IPS-18c (cell line): ENCODE results near the gene TMEM126B.
"Not testable (repeated sequence)": the region's sequence is repeated elsewhere in the genome, so short reads cannot be mapped to it uniquely, and the experiment has no call there.

Experiments
- H3K4me3 ChIP-seq: 2 replicates; pipeline ENCODE4 v1.7.0; 2013; ENCODE audit warnings: low read depth, mild to moderate bottlenecking, low read length, moderate library complexity; ENCODE audit not compliant: insufficient read depth
- H3K9me3 ChIP-seq: one replicate; pipeline ENCODE4 v1.6.1; 2013; ENCODE audit warnings: mild to moderate bottlenecking, low read length, moderate library complexity; ENCODE audit not compliant: control insufficient read depth, insufficient read depth

The TMEM126B gene

DNA sequence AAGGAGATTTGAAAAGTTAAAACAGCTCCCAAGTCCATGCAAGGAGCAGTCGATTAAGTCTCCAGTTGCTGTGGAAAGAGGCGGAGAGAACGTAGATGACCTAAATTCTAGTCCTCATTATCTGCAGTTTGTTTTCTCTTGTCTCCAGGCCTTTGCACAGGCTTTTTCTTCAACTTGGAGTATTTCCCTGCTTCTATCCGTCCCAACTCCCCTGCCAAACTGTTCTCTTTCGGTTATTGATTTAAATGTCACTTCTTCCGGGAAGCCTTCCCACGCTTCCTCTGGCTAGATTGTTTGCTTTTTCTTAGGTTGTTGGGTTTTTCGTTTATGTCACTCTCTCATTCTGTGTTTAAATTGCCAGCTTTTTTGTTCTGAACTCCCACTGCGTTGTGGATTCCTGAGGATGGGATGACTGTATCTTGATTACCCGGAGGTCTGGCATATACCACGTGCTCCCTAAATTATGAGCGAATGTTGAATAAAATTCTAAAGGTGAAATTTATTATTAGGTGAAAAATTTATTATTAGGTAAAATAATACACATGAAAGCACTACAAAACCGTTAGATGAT lies 463 bp downstream of the TMEM126B start:
- H3K4me3 ChIP-seq: peak overlapping the region; percentile 82
- no peaks in the 10 kb centered on the region for H3K9me3 ChIP-seq

DNA sequence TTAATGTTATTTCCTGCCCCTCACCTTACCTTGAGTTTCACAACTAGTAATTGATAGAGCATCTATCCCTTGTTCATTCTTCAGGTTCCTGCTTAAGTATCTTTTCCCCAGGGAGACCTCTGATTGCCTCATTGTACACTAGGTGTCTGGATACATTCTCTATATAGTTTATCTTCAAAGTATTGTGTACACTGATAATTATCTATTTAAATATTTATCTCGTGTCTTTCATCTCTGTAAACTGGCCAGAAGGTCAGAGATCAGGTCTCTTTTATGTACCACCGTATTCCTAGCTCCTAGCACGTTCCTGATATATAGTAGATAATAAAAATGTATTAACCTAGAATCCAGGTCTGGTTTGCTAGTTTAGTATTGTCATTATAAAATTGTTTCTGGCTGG lies 6.4 kb downstream of the TMEM126B start:
- no peaks in the 10 kb centered on the region for H3K9me3 ChIP-seq
- no peak overlapping the region for H3K4me3 ChIP-seq

DNA sequence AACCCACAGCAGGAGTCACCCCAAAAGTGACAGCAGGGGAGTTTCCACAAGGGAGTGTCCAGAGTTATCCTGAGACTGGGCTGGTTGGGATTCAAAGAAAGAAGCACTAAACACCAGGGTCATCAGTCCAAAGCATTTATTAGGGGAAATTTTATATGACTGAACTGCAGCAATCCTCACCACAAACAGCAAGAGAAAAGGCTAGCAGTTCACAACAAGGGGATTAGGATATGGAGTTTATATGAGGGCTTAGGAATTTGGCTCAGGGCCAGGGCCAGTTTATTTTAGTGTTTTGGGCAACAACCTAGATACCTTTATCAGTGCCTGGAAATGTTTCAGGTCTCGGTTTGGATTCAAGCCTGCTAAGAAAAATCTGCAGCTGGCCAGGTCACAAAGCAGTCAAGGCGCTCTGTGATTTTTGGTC lies 14.8 kb downstream of the TMEM126B start:
- H3K9me3 ChIP-seq: no peaks in the 10 kb centered on the region
- no peak overlapping the region for H3K4me3 ChIP-seq

DNA sequence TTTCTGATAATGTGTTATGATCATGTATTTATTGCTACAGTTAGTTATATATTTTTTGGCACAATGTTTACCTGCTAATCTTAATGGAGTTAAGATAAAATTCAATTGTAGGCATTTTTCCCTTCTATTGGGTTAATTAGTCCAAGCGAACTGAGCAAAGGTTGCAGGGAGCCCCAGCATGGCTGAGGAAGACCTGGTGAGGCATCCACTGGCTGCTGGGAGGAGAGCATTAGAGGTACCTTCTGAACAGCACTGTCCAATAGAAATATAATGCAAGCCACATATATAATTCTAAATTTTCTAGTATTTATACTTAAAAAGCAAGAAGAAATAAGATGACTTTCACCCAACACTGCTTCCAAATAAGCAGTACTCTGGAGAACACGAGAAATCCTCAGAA lies 18.7 kb downstream of the TMEM126B start:
- Histone ChIP-seq H3K9me3 (no peaks in the 10 kb centered on the region), H3K4me3 (peak overlapping the region; percentile 77)

DNA sequence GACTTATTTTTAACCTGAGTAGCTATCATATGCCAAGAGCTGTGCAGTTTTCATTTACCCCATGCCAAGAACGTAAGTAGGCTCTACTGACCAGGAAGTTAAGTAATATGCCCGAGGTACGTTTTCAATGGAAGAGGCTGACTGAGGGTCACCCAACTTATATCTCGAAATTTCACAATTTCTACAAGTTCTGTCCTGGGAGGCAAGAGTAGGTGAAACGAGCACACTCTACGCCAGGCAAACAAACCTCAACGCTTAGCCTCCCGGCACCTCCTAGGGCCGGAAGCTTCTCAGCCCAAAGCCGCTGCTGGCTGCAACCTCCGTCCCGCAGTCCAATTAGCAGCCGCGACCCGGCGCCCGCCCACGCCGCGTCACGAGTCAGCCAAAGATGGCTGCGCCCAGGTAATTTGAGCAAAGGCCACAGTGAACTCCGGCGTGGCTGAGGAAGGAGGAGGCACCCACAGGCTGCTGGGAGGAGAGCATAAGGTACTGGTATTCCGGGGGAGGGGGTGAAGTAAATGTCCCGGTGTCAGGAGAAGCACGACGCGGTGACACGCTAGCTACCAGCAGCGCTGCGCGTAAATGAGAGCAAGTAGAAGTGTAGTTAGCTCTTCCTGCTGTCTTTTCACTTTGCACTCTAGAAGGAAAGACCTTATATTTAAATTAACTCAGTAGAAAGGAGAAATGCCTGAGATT lies 19.4 kb downstream of the TMEM126B start, which contains the start of gene TMEM126A:
Gene TMEM126A, plus strand, starts transcription at position 364 of the 696 bp plus-strand sequence. CDS start 2,289 bp downstream, outside the sequence.
- H3K4me3 ChIP-seq: peak within 1 kb of the TSS; percentile 77
- no peaks in the 10 kb centered on the region for H3K9me3 ChIP-seq

DNA sequence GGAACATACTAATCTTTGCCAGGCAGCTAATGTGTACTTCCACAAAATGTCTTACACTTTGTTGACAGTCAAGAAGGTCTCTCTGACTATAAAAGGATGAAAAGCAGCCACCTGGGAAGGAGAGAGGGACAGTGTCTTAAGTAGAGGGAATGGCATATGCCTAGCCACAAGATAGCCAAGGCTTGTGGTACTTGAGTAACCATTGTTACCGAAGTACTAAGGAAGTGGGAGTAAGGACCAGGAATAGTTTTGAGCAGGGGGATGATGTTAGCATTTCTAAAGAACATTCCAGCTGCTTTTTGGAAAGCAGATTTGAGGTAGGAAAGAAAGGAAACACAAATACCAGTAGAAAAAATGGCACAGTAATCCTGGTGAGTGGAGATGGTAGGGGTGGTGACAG lies 22.7 kb downstream of the TMEM126B start:
- Histone ChIP-seq H3K4me3 (no peak overlapping the region), H3K9me3 (no peaks in the 10 kb centered on the region)

DNA sequence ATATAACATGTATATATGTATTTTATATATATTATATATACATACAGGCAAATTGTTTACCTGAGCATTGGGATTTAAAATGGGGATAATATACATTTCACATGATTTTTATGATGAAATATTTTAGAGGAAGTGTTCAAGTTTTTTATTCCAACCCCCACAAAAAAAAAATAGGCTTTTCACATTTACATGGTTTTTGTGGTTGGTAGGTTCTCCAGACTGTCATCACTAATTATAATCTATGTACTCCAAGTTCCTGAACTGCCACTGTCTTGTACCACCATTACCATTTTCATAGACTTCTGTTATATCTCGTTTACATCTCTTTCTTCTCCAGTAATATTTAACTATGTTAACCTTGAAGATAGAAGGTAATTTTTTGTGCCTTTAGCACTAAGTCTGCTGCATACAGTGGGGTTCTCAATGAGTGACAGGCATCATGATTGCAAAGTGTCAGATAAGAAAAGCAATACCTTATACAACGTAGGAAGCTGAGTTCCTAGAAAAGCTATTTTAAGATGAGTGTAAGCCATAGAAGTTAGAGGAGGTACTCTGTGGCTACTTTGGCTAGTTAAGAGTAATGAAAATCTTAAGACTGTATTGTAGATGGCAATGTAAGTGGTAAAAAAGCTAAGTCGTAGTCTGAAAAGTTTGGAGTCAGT lies 24.5 kb downstream of the TMEM126B start:
- H3K4me3 ChIP-seq: no peak overlapping the region
- no peaks in the 10 kb centered on the region for H3K9me3 ChIP-seq

DNA sequence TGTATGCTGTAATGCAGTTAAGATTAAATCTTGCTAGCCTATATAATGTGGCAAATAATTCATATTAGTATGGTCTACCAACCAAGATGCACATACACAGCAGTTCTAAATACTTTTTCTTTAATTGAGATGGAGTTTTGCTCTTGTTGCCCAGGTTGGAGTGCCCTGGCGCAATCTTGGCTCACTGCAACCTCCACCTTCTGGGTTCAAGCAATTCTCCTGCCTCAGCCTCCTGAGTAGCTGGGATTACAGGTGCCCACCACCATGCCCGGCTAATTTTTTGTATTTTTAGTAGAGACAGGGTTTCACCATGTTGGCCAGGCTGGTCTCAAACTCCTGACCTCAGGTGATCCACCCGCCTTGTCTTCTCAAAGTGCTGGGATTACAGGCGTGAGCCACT lies 25.9 kb downstream of the TMEM126B start:
- H3K4me3 ChIP-seq, H3K9me3 ChIP-seq: not testable (repeated sequence)

DNA sequence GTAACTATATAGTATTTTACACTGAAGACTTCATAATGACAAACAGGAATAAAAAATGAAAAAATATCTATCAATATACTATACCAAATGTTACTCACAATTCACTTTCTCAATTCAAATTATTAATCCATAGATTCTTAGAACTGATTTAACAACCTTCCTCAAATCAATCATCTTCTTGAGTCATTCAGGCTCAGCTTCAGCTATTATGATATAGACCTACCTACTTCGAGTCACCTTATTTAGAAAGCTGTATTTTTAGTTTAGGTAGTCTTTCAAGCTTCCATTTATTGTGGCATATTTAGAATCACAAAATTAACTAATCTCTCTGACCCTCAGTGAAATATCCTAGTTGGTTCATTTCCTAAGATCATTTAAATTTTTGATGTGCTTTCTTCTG lies 28.4 kb downstream of the TMEM126B start:
- Histone ChIP-seq H3K9me3 (no peaks in the 10 kb centered on the region), H3K4me3 (no peak overlapping the region)

DNA sequence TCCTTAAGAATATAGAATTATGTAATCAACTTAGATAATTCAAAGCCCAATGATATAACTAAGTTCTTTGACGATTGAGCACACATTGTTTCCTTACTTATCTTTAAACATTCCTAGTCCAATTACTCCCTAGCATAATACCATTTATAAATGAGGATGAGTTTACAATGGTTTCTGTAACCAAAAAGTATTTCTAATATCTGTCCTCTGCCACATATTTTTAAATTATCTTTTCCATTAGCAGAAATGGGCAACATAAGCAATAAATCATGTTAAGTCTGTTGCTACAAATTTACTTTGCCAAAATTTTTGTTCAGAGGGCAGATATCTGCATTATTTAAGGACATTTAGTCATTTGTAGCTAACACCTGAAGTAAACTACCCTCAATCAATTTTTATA lies 29.8 kb downstream of the TMEM126B start:
- no peak overlapping the region for H3K4me3 ChIP-seq
- no peaks in the 10 kb centered on the region for H3K9me3 ChIP-seq

DNA sequence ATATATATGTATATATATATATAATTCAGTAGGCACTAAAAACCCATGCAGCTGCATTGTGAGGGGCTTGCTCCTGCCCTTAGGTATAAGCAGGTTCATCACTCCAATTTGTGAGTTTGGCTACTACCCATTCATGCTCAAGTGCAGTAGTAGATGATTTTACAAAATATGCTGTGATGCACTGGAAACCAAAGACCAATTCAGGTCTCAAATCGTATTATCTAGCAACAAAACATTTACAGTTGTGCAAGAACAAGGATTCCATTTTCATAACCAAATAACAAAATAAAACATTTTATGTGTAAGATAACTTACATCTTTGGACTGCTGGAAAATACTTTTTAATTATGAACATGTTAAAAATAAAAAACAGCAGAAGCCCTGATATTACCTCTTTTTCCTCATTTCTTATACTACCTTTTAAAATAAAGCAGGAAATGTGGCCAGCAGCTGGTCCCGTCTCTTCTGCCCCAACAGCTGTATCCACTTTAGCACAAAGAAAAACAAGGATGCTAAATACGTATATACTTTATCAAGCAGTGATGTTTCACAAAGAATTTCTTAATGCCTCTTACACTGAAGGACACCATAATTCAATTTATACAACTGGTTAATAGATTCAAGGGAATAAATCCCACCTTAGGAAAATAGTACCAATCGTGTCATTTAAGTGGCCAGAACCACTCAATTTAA lies 33.7 kb downstream of the TMEM126B start:
- peak overlapping the region; percentile 17 for H3K4me3 ChIP-seq
- no peaks in the 10 kb centered on the region for H3K9me3 ChIP-seq

DNA sequence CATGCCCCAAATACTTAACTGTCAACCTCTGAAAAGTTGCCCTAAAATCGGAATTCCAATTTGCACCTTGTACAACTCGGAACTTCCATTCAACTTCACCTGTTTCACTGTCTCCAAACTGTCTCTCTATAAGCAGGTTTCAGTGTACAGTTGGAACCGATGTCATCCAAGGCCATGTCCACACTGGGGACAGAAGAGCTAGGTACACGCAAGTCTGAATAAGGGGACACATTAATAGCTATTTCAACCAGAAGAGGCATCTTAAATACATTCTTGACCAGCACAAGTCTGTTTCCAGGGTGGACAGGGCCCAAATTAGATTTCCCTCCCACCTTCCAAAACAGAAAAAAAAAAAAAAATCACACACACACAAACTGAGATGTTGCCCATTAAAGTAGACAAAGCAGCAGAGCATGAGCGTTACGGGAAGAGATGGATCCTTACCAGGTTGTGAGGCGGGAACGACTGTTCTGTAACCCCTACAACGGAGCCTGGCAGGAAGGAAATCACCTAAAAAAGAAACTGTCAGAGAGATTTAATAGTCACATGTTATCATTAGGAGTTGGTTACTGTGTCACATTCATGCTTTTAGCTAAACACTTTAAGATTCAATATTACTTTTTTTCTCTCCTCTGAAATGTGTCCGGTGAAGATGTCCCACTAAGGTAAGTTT lies 34.8 kb downstream of the TMEM126B start:
- no peaks in the 10 kb centered on the region for H3K9me3 ChIP-seq
- H3K4me3 ChIP-seq: peak overlapping the region; percentile 97

DNA sequence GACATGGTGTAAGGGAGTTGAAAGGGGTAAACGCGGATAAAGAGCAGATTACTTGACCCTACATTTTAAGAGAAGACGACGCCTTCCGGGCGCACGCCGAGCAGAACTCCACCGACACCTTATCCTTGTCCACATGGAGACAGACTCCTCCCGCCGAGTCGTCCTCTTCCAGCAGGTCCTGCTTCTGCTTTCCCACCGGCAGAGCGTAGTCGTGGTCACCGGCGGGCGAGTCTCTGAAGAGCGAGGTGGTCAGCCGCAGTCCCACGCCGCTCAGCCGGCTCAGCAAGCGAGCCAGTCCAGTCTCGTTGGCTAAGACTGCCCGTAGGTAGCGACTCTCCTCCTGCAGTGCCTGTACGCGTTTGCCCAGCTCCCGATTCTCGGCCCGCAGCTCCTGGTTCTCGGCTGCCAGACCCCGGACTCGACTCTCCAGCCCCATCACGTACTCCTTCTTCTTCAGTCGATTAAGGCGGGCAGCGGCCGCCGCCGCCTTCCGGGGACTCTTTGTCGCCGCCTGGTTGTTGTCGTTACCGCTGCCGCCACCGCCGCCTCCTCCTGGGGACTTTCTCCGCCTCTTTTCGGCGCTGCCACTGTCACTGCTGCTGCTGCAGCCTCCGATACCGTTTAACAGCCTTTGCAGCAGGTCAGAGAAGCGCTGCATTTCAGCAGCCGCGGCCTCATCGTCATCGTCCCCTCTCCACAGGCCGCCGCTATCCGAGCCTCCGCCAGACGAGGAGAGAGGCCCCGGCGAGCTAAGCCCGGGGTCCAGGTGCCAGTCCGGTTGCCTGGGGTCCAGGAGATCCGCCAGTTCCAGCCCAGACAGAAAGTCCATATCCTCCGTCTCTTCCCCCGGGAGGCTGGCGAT lies 35.6 kb downstream of the TMEM126B start:
- H3K9me3 ChIP-seq: no peaks in the 10 kb centered on the region
- H3K4me3 ChIP-seq: peak overlapping the region; percentile 97

DNA sequence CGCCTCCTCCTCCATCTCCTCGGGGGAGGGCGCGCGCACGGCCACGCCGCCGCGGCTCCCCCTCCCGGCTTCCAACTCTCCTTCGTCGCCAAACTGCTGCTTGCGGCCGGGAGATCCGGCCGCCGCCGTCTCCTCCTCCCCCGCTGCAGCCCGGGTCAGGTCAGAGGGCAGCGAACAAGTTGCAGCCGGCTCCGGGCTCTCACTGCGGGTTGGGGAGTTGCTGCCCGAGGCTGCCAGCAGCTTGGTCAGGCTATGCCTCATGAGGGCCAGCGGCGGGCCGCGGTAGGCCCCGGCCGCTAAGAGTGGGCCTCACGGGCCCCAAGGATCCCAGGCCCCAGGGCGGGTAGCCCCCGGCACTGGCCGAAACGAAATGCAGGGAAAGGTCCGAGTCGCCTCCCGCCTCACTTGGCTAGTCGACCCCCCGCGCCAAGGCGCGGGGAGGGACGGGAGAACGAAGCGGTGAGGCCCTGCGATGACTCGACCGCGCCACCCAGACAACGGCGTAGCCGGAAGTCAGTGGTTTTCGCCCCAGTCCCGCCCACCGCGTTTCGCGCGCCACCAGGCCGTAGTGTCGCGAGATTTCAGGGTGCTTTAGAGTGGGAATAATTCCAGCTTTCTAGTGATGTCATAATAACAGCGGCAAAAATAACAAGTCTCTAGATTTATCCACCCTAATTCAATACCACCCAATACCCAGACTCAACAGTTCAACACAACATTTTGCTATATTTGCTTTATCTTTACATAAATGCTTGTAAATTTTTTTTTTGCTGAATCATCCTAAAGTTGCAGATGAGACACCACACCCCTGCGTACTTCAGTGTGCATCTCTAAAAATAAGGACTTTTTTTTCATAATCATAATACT lies 36.5 kb downstream of the TMEM126B start, which contains the start of gene CREBZF:
Gene CREBZF, minus strand, starts transcription at position 515 of the 867 bp plus-strand sequence. Its CDS starts 254 bp downstream, at position 261.
- H3K9me3 ChIP-seq: no peaks in the 10 kb centered on the region
- H3K4me3 ChIP-seq: peak within 1 kb of the TSS; percentile 97

DNA sequence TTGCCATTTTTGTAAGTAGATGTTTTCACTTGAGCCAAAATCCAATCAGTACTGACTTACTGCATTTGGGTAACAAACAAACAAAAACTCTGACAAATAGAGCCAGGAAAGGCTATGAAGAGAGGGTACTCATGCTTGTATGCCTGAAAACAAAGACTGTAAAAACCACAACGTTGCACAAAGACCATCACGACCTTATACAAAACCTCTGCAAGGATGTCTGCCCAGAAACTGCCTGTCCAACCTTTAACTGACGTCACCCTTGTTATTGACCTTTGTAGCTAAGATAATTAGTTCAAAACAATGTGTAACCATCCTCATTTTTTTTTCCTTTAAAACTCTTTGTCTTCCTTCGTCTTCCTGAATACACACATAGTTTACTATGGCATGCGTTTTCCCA lies 37.3 kb downstream of the TMEM126B start:
- H3K9me3 ChIP-seq: no peaks in the 10 kb centered on the region
- H3K4me3 ChIP-seq: no peak overlapping the region

DNA sequence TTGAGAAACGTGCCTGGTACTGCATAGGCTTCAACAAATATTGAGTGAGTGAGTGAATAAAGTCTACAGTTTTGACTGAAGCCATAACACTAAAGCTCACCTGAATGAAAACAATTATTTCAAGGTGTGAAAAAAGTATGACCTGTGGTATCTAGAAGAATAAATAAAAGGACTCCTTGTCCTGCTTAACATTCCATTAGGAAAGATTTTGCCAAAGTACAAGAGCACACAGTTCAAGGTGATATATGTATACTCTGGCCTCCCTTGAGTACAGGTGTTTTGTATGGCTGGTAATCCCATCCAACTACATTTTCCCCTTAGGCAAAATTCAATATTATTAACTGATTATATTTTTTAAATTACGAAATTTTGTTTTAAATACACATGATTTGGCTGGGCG lies 38.3 kb downstream of the TMEM126B start:
- no peak overlapping the region for H3K4me3 ChIP-seq
- no peaks in the 10 kb centered on the region for H3K9me3 ChIP-seq
